Activated CD8-positive, alpha-beta memory T cell treated with anti-CD3 and anti-CD28 coated beads for 4 hours (primary cell): ENCODE measurements around the gene CCDC9B.

Experiments
- DNase-seq, 2 donors: peaks; one replicate each; pipeline ENCODE4 v3.0.0-alpha.2; 2020; ENCODE audit warnings: low read depth in 2 of 2

CCDC9B gene

GRCh38 chr15:40340740-40341400, at the start of gene CCDC9B:
Gene CCDC9B, minus strand, starts transcription at chr15:40340939. Its CDS starts 120 bp downstream, at chr15:40340819.
- DNase-seq: no peak

DNA sequence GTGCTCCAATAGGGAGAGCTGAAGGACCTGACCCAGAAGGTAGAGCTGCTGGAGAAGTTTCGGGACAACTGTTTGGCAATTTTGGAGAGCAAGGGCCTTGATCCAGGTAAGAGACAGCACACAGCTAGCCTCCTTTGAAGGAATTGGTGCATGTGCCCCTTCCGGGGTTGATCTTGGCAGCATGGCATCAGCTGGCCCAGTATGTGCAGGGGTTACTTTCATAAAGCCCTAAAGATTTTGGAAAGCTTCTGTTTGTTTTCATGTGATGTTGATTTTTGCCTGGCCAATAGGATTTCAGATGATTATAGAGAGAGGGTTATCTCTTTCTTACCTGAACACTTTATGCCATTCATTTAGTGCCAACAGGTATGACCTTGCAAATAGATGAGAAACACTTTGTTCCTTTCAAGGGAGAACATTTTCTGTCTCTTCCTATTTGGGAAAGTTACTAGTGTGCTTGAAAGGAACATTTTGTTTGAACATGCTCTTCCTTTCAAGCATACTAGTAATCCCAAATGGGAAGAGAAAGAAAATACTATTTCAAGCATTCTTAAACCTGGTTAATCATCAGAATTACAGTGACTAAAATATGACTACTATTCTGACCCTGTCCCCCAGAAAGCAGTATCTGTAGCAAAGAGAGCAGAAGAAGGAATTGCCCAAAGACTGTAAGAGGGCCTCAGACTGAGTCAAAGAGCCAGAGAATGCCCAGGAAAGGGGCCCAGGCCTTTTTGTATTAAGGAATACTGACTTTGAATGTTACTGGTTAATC, 49.3 kb upstream of the CCDC9B start:
- no peak for DNase-seq

DNA sequence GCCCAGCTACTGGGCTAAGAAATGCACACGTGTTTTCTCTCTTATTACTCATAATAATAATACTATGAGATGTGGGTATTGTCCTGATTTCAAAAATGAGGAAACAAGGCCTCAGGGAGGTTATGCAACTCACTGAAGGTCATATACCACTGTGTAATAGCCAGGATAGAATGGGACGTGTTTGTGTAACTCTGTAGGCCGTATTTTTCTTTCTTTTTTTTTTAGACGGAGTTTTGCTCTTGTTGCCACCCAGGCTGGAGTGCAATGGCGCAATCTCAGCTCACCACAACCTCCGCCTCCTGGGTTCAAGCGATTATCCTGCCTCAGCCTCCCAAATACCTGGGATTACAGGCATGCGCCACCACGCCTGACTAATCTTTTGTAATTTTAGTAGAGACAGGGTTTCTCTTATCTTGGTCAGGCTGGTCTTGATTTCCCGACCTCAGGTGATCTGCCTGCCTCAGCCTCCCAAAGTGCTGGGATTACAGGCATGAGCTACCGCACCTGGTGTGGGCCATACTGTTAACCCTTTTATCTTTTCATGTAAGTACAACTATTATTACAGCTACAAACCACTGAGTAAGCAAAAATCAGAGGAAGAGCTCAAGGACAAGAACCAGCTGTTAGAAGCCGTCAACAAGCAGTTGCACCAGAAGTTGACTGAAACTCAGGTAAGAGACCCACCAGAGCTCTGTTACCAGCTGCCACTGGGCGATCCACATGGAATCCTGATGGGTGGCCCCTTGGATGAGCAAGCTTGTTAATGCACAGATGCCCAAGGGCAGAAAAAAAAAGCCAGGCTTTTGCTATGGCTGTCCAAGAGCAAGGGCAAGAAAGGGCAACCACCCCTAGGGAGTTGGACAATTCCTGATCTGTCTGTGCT, 48.4 kb upstream of the CCDC9B start:
- no peak for DNase-seq

DNA sequence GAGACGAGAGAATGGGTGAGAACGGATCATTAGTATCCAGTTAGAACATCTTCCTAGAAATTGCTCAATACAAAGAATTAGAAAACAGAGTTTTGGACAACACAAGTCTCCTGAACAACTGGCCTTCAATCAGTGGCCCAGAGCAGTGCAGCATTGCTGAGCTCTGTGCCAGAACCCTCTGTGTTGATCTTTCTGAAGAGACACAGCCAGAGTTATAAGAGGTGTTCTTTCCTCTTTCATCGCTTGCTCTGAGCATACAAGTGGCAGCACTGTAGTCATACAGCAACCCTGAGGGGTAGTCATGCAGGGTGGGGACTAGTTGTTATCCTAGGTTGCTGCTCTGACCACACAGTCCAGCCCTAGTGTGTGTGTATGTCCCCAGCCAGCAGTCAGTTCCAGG, 45.7 kb upstream of the CCDC9B start:
- DNase-seq: no peak

DNA sequence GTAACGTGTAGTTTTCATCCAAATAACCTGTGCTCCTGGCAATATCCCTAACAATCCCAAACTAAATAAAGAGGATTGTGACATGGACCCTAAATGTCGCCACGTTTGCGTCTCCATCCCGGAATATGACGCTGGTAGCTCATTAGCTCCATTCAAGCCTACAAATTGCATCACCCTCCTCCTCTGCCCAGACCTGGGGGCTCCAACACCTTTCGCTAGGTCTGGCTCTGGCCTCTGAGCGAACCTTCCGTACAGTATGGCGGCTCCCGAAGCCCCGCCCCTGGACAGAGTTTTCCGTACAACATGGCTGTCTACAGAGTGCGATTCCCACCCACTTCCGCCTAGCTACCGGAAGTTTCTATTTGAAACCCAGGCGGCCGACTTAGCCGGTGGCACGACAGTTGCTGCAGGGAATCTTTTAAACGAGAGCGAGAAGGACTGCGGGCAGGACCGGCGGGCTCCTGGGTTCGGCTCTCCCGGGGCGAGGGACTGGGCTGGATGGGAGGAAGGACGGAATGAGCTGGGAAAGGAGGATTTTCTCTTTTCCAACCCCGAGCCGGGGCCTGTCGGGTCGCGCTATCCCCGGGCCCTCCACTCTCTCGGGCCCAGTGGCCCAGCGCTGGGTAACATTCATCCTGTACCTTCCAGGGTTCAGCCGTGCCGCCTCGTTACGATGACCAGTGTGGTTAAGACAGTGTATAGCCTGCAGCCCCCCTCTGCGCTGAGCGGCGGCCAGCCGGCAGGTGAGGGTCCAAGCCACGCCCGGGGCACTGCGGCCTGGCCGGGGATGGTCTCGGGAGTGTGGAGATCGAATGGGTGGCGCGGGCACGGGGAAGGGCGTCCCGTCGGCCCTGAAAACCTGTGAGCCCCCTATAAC, 42.1 kb upstream of the CCDC9B start, which contains the start of gene KNSTRN:
KNSTRN (plus strand) TSS at position 142 of the 877 bp plus-strand sequence; CDS start at position 257, 115 bp downstream.
- peak; percentile 82 to 89 for DNase-seq

GRCh38 chr15:40381818-40382529, 41.2 kb upstream of the CCDC9B start:
- no peak for DNase-seq

GRCh38 chr15:40380636-40381035, 39.9 kb upstream of the CCDC9B start:
- DNase-seq: no peak

GRCh38 chr15:40379853-40380252, 39.1 kb upstream of the CCDC9B start:
- no peak for DNase-seq

GRCh38 chr15:40379374-40379773, 38.6 kb upstream of the CCDC9B start:
- DNase-seq: no peak

- no peak for DNase-seq
Observed at GRCh38 chr15:40377606-40378005, 36.9 kb upstream of the CCDC9B start.

DNA sequence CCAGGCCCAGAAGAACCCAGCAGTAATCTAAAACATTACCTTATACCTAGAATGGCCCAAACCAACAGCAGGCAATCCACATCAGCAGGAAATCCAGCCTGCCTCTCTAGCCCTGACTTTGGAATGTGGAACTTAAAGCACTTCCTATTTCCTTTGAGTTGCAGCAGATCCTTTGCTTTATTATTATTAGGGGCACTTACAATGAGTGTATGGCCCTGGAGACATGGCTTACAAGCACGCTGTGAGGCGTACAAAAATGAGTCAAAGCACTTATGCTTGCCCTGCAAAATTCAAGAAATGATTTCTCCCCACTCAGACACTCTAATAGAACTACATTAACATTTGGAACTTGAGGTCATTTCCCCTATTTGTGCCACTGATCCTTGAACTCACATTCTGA, 32.2 kb upstream of the CCDC9B start:
- no peak for DNase-seq

- DNase-seq: no peak
Observed at GRCh38 chr15:40369971-40370370, 29.2 kb upstream of the CCDC9B start.

GRCh38 chr15:40369474-40369869, 28.7 kb upstream of the CCDC9B start:
- no peak for DNase-seq

DNA sequence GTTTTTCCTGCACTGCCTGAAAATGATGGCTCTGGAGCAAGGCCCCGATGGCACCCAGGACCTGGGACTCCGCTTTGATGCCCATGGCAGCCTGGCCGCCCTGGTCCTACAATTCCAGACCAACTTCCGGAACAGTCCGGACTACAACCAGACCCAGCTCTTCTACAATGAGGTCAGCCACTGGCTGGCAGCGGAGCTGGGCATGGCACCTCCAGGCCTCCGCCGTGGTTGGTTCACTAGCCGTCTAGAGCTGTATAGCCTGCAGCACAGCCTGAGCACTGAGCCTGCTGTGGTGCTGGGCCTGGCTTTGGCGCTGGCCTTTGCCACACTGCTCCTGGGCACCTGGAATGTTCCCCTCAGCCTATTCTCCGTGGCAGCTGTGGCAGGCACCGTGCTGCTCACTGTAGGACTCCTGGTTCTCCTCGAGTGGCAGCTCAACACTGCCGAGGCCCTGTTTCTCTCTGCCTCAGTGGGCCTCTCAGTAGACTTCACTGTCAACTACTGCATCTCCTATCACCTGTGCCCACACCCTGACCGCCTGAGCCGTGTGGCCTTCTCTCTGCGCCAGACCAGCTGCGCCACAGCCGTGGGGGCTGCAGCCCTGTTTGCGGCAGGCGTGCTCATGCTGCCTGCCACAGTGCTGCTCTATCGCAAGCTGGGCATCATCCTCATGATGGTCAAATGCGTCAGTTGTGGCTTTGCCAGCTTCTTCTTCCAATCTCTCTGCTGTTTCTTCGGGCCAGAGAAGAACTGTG, 28.2 kb upstream of the CCDC9B start:
- DNase-seq: no peak

DNA sequence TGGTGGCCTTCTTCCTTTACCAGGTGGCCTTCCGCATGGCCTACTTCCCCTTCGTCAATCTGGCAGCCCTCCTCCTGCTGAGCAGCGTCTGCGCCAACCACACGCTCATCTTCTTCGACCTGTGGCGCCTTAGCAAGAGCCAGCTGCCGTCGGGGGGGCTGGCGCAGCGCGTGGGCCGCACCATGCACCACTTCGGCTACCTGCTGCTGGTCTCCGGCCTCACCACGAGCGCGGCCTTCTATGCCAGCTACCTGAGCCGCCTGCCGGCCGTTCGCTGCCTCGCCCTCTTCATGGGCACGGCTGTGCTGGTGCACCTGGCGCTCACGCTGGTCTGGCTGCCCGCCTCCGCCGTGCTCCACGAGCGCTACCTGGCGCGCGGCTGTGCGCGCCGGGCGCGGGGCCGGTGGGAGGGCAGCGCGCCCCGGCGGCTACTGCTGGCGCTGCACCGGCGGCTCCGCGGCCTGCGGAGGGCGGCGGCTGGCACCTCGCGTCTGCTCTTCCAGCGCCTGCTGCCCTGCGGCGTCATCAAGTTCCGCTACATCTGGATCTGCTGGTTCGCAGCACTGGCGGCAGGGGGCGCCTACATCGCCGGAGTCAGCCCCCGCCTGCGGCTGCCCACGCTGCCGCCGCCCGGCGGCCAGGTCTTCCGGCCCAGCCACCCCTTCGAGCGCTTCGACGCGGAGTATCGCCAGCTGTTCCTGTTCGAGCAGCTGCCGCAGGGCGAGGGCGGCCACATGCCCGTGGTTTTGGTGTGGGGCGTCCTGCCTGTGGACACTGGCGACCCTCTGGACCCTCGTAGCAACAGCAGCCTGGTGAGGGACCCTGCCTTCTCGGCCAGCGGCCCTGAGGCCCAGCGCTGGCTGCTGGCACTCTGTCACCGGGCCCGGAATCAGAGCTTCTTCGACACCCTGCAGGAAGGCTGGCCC, 27.2 kb upstream of the CCDC9B start:
- DNase-seq: peak; percentile 67 to 79

- no peak for DNase-seq
Observed at GRCh38 chr15:40367371-40367685, 26.6 kb upstream of the CCDC9B start.

DNA sequence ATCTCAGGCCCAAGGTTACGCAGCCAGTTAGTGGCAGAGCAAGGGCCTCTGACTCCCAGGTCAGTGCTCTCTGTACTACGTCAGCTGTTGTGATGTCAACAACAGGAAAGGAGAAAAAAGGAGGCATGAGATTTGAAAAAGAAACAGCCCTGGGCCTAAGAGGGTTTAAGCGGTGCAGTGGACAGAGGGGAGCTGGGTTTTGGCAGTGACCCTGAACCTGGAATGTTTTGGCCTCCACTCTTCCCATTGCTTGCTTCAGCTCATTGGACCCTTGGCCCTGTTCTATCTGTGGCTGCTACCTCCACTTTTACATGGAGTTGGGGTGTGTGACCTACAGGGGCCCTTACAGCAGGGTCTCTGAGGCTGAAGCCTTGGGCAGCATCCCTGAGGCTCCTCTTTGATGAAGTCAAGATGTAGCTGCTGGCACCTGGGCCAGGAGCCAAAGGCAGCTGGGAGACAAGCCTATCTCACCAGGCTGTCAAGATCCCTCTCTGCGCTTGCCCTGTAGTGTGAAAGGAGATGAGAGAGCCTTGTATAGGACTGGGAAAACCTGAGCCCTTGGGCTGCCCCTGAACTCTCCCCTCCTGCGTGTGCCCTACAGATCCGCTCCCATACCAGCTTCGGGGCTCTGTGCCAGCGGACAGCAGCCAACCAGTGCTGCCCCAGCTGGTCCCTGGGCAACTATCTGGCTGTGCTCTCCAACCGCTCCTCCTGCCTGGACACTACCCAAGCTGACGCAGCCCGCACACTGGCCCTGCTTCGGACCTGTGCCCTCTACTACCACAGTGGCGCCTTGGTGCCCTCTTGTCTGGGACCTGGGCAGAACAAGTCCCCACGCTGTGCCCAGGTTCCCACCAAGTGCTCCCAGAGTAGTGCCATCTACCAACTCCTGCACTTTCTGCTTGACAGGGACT, 26.0 kb upstream of the CCDC9B start:
- DNase-seq: no peak
